Activated CD8-positive, alpha-beta memory T cell treated with anti-CD3 and anti-CD28 coated beads for 4 hours (primary cell): ENCODE results near the gene ZNF609.
"Not testable (repeated sequence)": the region's sequence is repeated elsewhere in the genome, so short reads cannot be mapped to it uniquely, and the experiment has no call there.

Experiments used
- DNase-seq, 2 donors: peaks; one replicate each; pipeline ENCODE4 v3.0.0-alpha.2; 2020; ENCODE audit warnings: low read depth in 2 of 2

ZNF609 gene

GRCh38 chr15:64455961-64456371 is 4.4 kb upstream of the ZNF609 start:
- DNase-seq = no peak

- DNase-seq = no peak
These were observed 3.7 kb upstream of the ZNF609 start for GRCh38 chr15:64456634-64457108.

- DNase-seq = no peak
These were observed 1.2 kb upstream of the ZNF609 start for GRCh38 chr15:64459066-64459781.

GRCh38 chr15:64460724-64461720 is 644 bp downstream of the ZNF609 start:
- DNase-seq = peak; percentile 6 to 7

- DNase-seq = no peak
These were observed 1.4 kb downstream of the ZNF609 start for GRCh38 chr15:64461721-64462162.

- DNase-seq = no peak
These were observed 2.1 kb downstream of the ZNF609 start for GRCh38 chr15:64462492-64462891.

- DNase-seq = no peak
These were observed 4.1 kb downstream of the ZNF609 start for GRCh38 chr15:64464276-64465005.

GRCh38 chr15:64466408-64467141 is 6.2 kb downstream of the ZNF609 start:
- no peak for DNase-seq

GRCh38 chr15:64472161-64472560 is 11.8 kb downstream of the ZNF609 start:
- no peak for DNase-seq

- no peak for DNase-seq
These were observed 14.5 kb downstream of the ZNF609 start for GRCh38 chr15:64474846-64475245.

GRCh38 chr15:64476550-64476949 is 16.2 kb downstream of the ZNF609 start:
- no peak for DNase-seq

GRCh38 chr15:64478863-64479262 is 18.5 kb downstream of the ZNF609 start:
- DNase-seq = no peak

- DNase-seq = no peak
These were observed 20.5 kb downstream of the ZNF609 start for GRCh38 chr15:64480891-64481290.

- DNase-seq = no peak
These were observed 23.4 kb downstream of the ZNF609 start for GRCh38 chr15:64483749-64484148.

GRCh38 chr15:64485796-64486195 is 25.4 kb downstream of the ZNF609 start:
- no peak for DNase-seq

- no peak for DNase-seq
These were observed 30.4 kb downstream of the ZNF609 start for GRCh38 chr15:64490598-64491259.

- DNase-seq = no peak
These were observed 33.3 kb downstream of the ZNF609 start for GRCh38 chr15:64493641-64494040.

GRCh38 chr15:64495968-64496367 is 35.6 kb downstream of the ZNF609 start:
- DNase-seq = not testable (repeated sequence)

GRCh38 chr15:64500695-64501395 is 40.5 kb downstream of the ZNF609 start:
- no peak for DNase-seq

GRCh38 chr15:64501396-64501715 is 41.0 kb downstream of the ZNF609 start:
- DNase-seq = no peak
